ENCODE data around the gene IL17RB. TPM values are rescaled to one million over a fixed set of nuclear protein-coding genes. Genes with fewer than 3 reads are reported as not detected.

IL17RB gene
- total and polyA plus RNA-seq, 2 of the 8 experiments (the other 6 are each of a cell fraction or from before 2014, with no cell fraction given) = 7.0 to 24.6 TPM

- Histone ChIP-seq H3K27me3 (replicated peaks in 1 of 4; ENCODE audit: control insufficient read depth in 3 of 4, extremely low read depth in 1 of 4, insufficient read depth in 3 of 4, low read length in 3 of 4) (no peaks in the 10 kb centered on the region; a peak in 1 of 7 replicates), H3K4me3 (ENCODE audit: extremely low read depth in 1 of 4, insufficient read depth in 2 of 4, low read depth in 3 of 4, low read length in 4 of 4) (no peak overlapping the region), H3K36me3 (ENCODE audit: control insufficient read depth in 2 of 4, insufficient read depth in 4 of 4, low read length in 3 of 4) (no peaks in the 10 kb centered on the region), H3K18ac (ENCODE audit: extremely low read depth, low read length) (no peak overlapping the region), H3K23me2 (ENCODE audit: low read depth, low read length) (peaks cover 6% of the 10 kb centered on the region; the same call in 1 of the 2 replicates), H3K79me1 (ENCODE audit: low read depth, low read length) (no peaks in the 10 kb centered on the region), H2BK12ac (ENCODE audit: low read depth, low read length) (no peak overlapping the region), H3K14ac (ENCODE audit: insufficient read length) (no peak overlapping the region), H4K5ac (ENCODE audit: insufficient read length, low read depth, low read length) (no peak overlapping the region), H3K27ac (ENCODE audit: low read depth, low read length) (no peak overlapping the region; the same call in 1 of the 2 replicates), H3K9ac (replicated peaks in 1 of 4; ENCODE audit: extremely low read depth in 1 of 4, low read depth in 3 of 4, low read length in 3 of 4) (no peak overlapping the region), H2AK5ac (ENCODE audit: low read depth, low read length) (peak overlapping the region; percentile 61; the same call in 1 of the 2 replicates), H4K8ac (ENCODE audit: extremely low read depth, insufficient read depth, low read length) (no peak overlapping the region), H2AFZ (ENCODE audit: low read length) (no peak overlapping the region), H3K4me2 (ENCODE audit: insufficient read depth in 1 of 2, low read depth in 2 of 2, low read length in 2 of 2) (no peak overlapping the region), H3K23ac (ENCODE audit: insufficient read length) (no peak overlapping the region), H3K4ac (replicated peaks; ENCODE audit: insufficient read length, low read depth, low read length) (no peak overlapping the region), H3K4me1 (replicated peaks in 1 of 4; ENCODE audit: control insufficient read depth in 3 of 4, insufficient read depth in 4 of 4, low read length in 3 of 4) (peaks cover 0 to 7% (median 0%) of the 10 kb centered on the region in 4 experiments; a peak in 3 of 7 replicates), H4K20me1 (replicated peaks in 1 of 2; ENCODE audit: control insufficient read depth in 1 of 2, insufficient read depth in 2 of 2, low read length in 2 of 2) (no peaks in the 10 kb centered on the region), H2BK20ac (ENCODE audit: low read length) (no peak overlapping the region), H3K79me2 (ENCODE audit: control insufficient read depth in 1 of 2, insufficient read depth in 2 of 2, low read length in 2 of 2) (no peaks in the 10 kb centered on the region), H4K91ac (replicated peaks; ENCODE audit: insufficient read length, low read length) (no peak overlapping the region), H2BK15ac (ENCODE audit: low read length) (no peak overlapping the region), H3K56ac (replicated peaks; ENCODE audit: insufficient read length, low read depth, low read length) (no peak overlapping the region), H2BK5ac (ENCODE audit: low read depth, low read length) (no peak overlapping the region), H3K9me3 (ENCODE audit: insufficient read depth in 2 of 2, low read depth in 1 of 2, low read length in 1 of 2) (no peaks in the 10 kb centered on the region), H2BK120ac (replicated peaks; ENCODE audit: low read depth, low read length) (no peak overlapping the region)
- ChIA-PET CTCF (ENCODE audit: partially characterized antibody) (interaction anchor here (1.2 kb wide), 1 partner anchor 22 kb away, joined by 3 read pairs; no protein-coding TSS in a partner anchor), POLR2A (ENCODE audit: partially characterized antibody) (no interaction called here)
- DNase-seq (ENCODE audit: low read depth in 1 of 2, low spot score in 2 of 2) (no peak), FAIRE-seq (no peak)
- 89% methylated on average over 9 of the region's 9 CpGs; no CpG with 5 or more reads in 1 of the 2 experiments for WGBS, 2 experiments (ENCODE audit: extremely low coverage in 1 of 2, insufficient coverage in 1 of 2, insufficient read length in 1 of 2, insufficient replicate concordance in 2 of 2, low coverage in 1 of 2, low lambda C conversion rate in 2 of 2, missing lambda C conversion rate in 1 of 2)
- no peak for TF ChIP-seq POU5F1 (IDR thresholded peaks at IDR 0.05; ENCODE audit: low read depth, low read length)
- TF ChIP-seq TBP (IDR thresholded peaks at IDR 0.05; ENCODE audit: low read depth, low read length) = no peak
- no peak for TF ChIP-seq MAFK (IDR thresholded peaks at IDR 0.05; ENCODE audit: low read depth, low read length)
- no peak for TF ChIP-seq RFX5 (IDR thresholded peaks at IDR 0.05; ENCODE audit: borderline replicate concordance, low read depth, low read length)
- TF ChIP-seq BCL11A (IDR thresholded peaks at IDR 0.05; ENCODE audit: low read depth in 2 of 2, low read length in 2 of 2) = no peak
- TF ChIP-seq CHD2 (IDR thresholded peaks at IDR 0.05; ENCODE audit: low read length) = no peak
- no peak for TF ChIP-seq POLR2A (IDR thresholded peaks at IDR 0.05; ENCODE audit: control extremely low read depth in 1 of 2, low read depth in 2 of 2, low read length in 2 of 2)
- no peak for TF ChIP-seq SUZ12 (IDR thresholded peaks at IDR 0.05; ENCODE audit: low read length)
- TF ChIP-seq CEBPB (IDR thresholded peaks at IDR 0.05; ENCODE audit: low read depth, low read length) = no peak
- TF ChIP-seq TAF1 (IDR thresholded peaks at IDR 0.05; ENCODE audit: low read depth, low read length) = no peak
- no peak for TF ChIP-seq CTBP2 (IDR thresholded peaks at IDR 0.05; ENCODE audit: borderline replicate concordance, insufficient read depth, insufficient read length, low read length)
These were observed 45.0 kb upstream of the IL17RB start for GRCh38 chr3:53801319-53801718.
